Head of caudate nucleus (tissue), 42 donors: Measurements from ENCODE around the gene POFUT2.

Experiments
- DNase-seq, 42 donors: peaks; one replicate each; pipeline versions ENCODE4 v3.0.0 to v3.0.0-alpha.2; 2020 to 2021; ENCODE audit warnings: mixed read lengths in 7 of 42
- intact Hi-C: fragments of 100-400 bp; cut with DNase I; formaldehyde crosslinking; loops from one replicate; pipeline ENCODE4 v1.15.0; 2022

POFUT2 gene

GRCh38 chr21:45327441-45328197 lies 39.9 kb upstream of the POFUT2 start:
- intact Hi-C loops: no loop called here

DNA sequence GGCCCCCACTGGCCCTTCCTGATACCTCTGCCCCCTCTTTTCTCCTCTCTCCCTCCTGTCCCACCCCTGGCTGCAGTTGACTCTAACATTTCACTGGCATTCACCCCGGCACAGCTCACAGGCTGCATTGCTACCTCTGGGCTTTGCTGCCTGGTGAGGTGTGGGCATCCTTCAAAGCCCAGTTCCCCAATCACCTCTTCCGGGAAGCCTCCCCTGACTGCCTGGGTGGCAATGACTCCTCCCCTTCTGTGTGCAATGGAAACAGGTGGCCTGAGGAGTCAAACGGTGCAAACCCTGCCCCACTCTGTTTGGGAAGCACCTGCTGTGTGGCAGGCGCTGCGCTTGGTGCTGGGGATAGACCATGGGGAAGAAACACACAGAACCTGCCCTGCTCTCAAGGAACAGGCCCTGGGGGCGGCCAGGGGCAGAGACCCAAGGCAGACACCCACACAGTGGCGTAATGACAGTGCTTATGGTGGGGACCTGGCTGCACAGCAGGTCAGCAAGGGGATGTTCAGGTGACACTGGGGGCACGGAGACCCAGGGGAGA lies 39.3 kb upstream of the POFUT2 start:
- intact Hi-C loops: no loop called here
- no peak for DNase-seq

More at GRCh38 chr21:45327441-45328197, 39.9 kb upstream of the POFUT2 start:
- DNase-seq: no peak

DNA sequence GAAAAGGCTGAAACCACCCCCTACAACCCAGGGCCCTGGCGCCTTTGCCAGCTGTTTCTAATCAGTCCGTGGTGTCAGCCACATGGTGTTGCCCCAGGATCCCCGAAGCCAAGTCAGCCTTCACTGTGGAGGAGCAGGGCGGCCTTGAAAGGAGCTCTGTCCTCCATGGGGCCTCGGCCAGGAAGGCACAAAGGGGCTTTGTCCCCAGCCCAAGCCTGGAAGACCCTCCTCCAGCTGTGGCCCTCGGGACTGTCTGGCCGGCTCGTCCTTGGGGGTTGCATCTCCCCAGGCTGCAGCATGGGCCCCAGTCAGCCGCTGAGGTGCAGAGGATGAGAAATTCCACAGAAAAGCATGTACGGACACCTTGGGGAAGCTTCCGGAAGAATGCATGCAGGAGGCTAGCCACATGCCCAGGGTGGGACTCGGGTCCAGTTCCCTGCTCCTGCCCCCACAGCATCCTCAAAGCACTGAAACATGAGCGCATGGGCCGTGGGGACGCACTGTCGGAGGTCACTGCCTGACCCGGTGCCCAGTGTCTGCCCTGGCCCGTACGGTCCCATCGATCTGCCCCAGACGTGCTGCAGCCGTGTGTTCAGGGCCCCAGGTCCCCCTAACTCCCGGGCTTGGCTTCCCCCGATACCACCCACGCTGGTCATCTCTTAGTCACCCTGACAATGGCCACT lies 38.6 kb upstream of the POFUT2 start:
- intact Hi-C loops: no loop called here

GRCh38 chr21:45325206-45326168 lies 37.8 kb upstream of the POFUT2 start:
- DNase-seq: no peak
- intact Hi-C loops: no loop called here

More for the DNA sequence above, 38.6 kb upstream of the POFUT2 start:
- peak; percentile 30 to 89 (median 75) for DNase-seq

GRCh38 chr21:45324489-45325205 lies 37.0 kb upstream of the POFUT2 start:
- DNase-seq: peak in 2 of 42 donors; percentile 58 to 59
- intact Hi-C loops: no loop called here

DNA sequence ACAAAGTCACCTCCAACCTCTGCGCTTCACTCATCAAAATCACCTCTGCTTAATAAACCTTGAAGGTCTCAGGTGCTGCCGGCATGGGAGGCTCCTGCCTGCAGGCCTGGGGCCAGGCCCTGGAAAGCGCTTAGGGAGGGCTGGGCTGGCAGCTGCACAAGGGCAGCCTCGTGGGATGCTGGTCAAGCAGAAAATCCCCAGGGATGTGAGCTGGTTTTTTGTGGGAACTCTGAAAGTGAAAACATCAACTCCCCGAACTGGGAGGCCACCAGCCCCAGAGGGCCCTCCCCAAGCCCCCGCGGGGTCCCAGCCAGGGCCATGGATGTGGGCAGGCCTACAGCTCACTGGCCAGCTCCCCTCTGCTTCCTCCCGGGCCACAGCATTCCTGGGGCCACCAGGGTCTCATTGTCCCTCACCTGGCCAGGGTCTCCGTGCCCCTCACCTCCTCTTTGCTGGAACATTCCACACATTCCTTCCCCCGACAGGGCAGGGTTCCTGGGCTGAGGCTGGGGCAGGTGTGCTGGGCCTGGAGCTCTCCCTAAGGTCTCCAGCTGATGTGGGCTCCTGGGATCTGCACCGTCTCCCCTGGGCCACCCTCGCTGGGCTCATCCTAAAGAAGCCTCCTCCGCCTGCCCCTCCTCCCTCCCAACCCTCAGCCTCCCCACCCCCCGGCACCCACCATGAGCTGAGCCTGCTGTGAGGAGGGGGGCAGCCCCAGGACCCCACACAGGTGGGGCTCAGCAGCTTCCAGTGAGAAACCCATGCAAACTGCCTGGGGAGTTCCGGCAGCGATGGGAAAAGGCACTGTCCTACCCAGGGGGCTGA lies 36.0 kb upstream of the POFUT2 start:
- no peak for DNase-seq
- intact Hi-C loops: no loop called here

- DNase-seq: no peak
- intact Hi-C loops: no loop called here
Observed at GRCh38 chr21:45322960-45323461, 35.3 kb upstream of the POFUT2 start.

- peak in 1 of 42 donors; percentile 7 for DNase-seq
- intact Hi-C loops: no loop called here
Observed at GRCh38 chr21:45322231-45322959, 34.7 kb upstream of the POFUT2 start.

DNA sequence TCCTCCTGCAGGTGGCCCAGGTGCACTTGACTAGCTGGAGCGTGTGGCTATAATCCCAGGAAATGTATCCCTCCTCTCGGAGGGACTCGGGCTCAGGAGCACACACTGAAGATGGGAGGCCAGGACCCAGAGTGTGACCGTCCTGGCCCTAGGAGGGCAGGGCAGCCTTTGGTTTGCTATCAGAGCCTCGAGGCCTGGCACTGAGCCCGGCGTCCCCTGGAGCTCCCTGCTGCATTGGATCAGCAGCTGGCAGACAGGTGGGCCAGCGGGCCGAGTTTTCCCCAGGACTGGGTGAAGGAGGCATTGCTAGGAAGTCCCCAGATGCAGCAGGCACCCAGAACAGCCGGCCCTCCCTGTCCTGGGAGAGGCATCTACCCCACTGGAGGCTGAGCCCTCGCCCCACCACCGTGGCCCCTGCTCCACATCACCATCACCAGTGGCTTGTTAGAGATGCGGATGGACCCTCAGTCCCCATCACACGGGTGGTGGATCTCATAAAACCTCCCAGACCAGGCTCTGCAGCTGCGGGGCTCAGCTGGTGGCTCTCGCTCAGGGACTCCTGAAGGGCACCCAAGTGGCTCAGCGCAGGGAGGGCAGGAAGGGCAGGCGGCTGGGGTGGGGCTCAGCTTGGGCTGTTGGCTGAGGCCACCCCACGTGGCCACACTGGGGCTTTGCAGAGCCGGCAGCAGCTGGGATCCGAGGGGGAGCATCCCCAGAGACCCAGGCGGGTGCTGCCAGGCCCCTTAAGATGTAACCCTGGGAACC lies 32.7 kb upstream of the POFUT2 start:
- DNase-seq: peak in 2 of 42 donors; percentile 7 to 18
- intact Hi-C loops: no loop called here

DNA sequence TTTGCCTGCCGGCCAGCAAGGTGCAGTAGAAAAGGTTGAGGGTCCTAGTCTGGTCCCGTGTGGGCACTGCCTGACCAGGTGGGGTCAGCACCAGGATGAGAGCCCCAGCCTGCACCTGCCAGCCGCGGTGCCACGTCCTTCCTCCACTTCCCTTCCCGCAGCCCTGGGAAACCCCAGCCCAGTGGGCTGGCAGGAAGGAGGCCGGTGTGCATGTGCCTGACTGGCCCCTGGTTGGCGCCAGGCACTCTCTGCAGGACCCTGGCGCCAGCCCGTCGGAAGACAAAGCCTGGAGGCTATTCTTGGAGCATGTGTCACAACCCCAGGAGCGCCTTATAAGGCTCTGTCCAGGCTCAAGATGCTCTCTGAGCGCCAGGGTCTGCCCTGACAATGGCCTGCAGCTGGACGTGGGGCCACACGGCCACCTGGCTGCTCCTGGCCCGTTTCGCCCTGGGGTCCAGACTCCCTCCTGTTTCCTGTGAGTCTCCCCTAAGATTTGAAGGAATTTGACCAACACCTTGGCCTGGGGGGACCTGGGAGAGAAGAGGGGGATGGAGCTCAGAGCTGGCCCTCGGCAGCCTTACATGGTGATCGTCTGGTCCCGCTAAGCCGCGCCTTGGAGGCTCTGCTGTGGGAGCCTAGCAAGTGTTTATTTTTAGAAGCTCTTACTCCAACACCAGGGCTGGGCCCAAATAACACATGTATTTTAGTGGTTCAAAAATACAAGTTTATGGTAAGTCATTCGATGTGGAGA lies 31.9 kb upstream of the POFUT2 start:
- DNase-seq: peak in 2 of 42 donors; percentile 4 to 21
- intact Hi-C loops: no loop called here

GRCh38 chr21:45318556-45319404 lies 31.1 kb upstream of the POFUT2 start:
- intact Hi-C loops: no loop called here
- peak in 2 of 42 donors; percentile 11 to 30 for DNase-seq

DNA sequence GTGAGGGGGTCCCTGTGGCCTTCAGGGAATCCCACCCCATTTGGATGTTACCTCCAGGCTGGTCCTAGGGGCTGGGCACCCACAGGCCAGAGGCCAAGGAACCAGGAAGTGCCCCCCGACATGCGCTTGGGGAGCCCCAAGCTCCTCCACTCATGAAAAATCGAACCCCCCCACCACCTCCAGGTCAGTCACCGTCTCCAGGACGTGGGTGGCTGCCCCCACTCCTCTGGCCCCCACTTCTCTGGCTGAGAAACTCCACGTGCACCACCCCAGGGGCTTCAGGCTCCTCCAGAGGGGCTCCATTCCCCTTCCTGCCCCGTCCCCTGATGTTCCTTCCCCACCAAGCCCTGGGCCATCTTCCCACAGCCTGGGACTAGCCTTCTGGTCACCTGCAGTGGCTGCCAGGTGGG lies 30.5 kb upstream of the POFUT2 start:
- peak in 1 of 42 donors; percentile 3 for DNase-seq
- intact Hi-C loops: no loop called here

DNA sequence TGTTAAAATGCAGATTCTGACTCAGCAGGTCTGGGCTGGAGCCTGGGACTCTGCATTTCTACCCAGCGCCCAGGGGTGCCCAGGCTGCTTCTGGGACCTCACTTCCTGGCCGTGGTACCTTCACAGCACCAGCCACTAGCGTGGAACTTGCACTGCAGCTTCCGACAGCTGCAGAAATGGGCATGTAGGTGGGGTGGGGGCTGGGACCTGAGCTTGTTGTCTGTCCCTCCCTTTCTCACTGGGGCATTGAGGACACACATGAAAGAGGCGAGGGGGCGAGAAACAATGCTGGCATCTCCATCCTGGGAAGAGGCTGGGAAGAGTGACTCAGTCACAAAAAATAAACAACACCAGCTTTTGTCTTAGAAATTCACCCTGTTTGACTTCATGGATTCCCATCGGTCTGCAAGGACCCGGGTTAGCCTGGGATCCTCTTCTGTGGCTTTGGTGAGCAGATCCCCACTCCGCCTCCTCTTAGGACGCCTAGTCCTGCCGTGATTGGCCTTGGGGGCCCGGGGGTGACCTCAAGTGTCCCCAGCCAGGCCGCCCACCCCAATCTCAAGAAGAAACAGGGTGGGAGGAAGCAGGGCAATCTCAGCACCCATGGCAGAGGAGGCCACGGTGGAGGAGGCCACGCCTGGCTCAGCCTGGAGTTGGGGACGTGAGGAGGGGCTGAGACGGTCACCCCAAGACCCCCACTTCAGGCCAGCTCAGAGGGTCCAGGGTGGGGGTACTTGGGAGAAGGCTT lies 29.9 kb upstream of the POFUT2 start:
- peak in 5 of 42 donors; percentile 11 to 60 (median 31) for DNase-seq
- intact Hi-C loops: no loop called here
